Measurements from ENCODE around the gene TULP4. TPM values are rescaled to one million over a fixed set of nuclear protein-coding genes. Genes with fewer than 3 reads are reported as not detected.

The TULP4 gene
- total and polyA plus RNA-seq, 2 donors (not counting 1 experiment from before 2014, with no cell fraction given), result 12.0 to 90.0 TPM

GRCh38 chr6:158371261-158371660, 59.0 kb downstream of the TULP4 start:
- Histone ChIP-seq H3K4me2 (replicated peaks; ENCODE audit: low read depth, low read length, poor library complexity, severe bottlenecking) (no peak overlapping the region), H3K4me3 (ENCODE audit: control extremely low read depth in 1 of 5, extremely low read depth in 1 of 5, insufficient read depth in 1 of 5, low read depth in 2 of 5, low read length in 4 of 5) (no peak overlapping the region), H3K27me3 (replicated peaks in 1 of 4; ENCODE audit: control extremely low read depth in 1 of 4, control insufficient read depth in 3 of 4, insufficient read depth in 4 of 4, low read length in 3 of 4) (no peaks in the 10 kb centered on the region), H3K79me2 (ENCODE audit: control insufficient read depth, insufficient read depth, low read length) (peaks cover 30% of the 10 kb centered on the region), H3K4me1 (ENCODE audit: control insufficient read depth in 2 of 2, insufficient read depth in 2 of 2, low read length in 2 of 2) (peaks cover 0 to 5% of the 10 kb centered on the region in 2 donors), H4K20me1 (ENCODE audit: control insufficient read depth, insufficient read depth, low read length, poor library complexity, severe bottlenecking) (peaks cover 10% of the 10 kb centered on the region), H3K36me3 (replicated peaks in 1 of 2; ENCODE audit: control extremely low read depth in 1 of 2, control insufficient read depth in 1 of 2, extremely low read depth in 1 of 2, insufficient read depth in 2 of 2, low read length in 1 of 2) (no peaks in the 10 kb centered on the region), H3K27ac (ENCODE audit: low read length in 2 of 2) (no peak overlapping the region), H3K9me3 (ENCODE audit: control extremely low read depth in 1 of 3, control insufficient read depth in 2 of 3, insufficient read depth in 1 of 3, low read length in 2 of 3) (no peaks in the 10 kb centered on the region), H2AFZ (ENCODE audit: insufficient read depth, low read depth, low read length, poor library complexity, severe bottlenecking) (no peak overlapping the region), H3K9ac (ENCODE audit: low read length) (no peak overlapping the region)
- no CpG with 5 or more reads among the region's 5 CpGs for WGBS (ENCODE audit: insufficient coverage)
- intact Hi-C loops (cut with micrococcal nuclease), result no loop called here
- Mint-ChIP-seq H3K27ac (no peak overlapping the region), H3K4me3 (no peak overlapping the region), H3K4me1 (peaks cover 9% of the 10 kb centered on the region), H3K27me3 (no peaks in the 10 kb centered on the region), H3K9me3 (ENCODE audit: insufficient read depth) (no peaks in the 10 kb centered on the region)
- DNase-seq (no peak), ATAC-seq (ENCODE audit: low read depth) (no peak)
- CTCF ChIA-PET, result no interaction called here
- TF ChIP-seq CTCF (IDR thresholded peaks at IDR 0.05), result no peak
- TF ChIP-seq EZH2 (IDR thresholded peaks at IDR 0.05; ENCODE audit: borderline replicate concordance, insufficient read depth, low read depth, low read length, poor library complexity, severe bottlenecking), result no peak
- POLR2A ChIA-PET, result no interaction called here

GRCh38 chr6:158372574-158372973, 60.3 kb downstream of the TULP4 start:
- Histone ChIP-seq H3K9me3 (ENCODE audit: control extremely low read depth in 1 of 3, control insufficient read depth in 2 of 3, insufficient read depth in 1 of 3, low read length in 2 of 3) (no peaks in the 10 kb centered on the region), H3K4me1 (ENCODE audit: control insufficient read depth in 2 of 2, insufficient read depth in 2 of 2, low read length in 2 of 2) (peaks cover 0 to 5% of the 10 kb centered on the region in 2 donors), H3K36me3 (replicated peaks in 1 of 2; ENCODE audit: control extremely low read depth in 1 of 2, control insufficient read depth in 1 of 2, extremely low read depth in 1 of 2, insufficient read depth in 2 of 2, low read length in 1 of 2) (no peaks in the 10 kb centered on the region), H2AFZ (ENCODE audit: insufficient read depth, low read depth, low read length, poor library complexity, severe bottlenecking) (no peak overlapping the region), H3K27me3 (replicated peaks in 1 of 4; ENCODE audit: control extremely low read depth in 1 of 4, control insufficient read depth in 3 of 4, insufficient read depth in 4 of 4, low read length in 3 of 4) (no peaks in the 10 kb centered on the region), H3K27ac (ENCODE audit: low read length in 2 of 2) (no peak overlapping the region), H3K4me2 (replicated peaks; ENCODE audit: low read depth, low read length, poor library complexity, severe bottlenecking) (no peak overlapping the region), H3K9ac (ENCODE audit: low read length) (no peak overlapping the region), H3K4me3 (ENCODE audit: control extremely low read depth in 1 of 5, extremely low read depth in 1 of 5, insufficient read depth in 1 of 5, low read depth in 2 of 5, low read length in 4 of 5) (no peak overlapping the region), H3K79me2 (ENCODE audit: control insufficient read depth, insufficient read depth, low read length) (peaks cover 19% of the 10 kb centered on the region), H4K20me1 (ENCODE audit: control insufficient read depth, insufficient read depth, low read length, poor library complexity, severe bottlenecking) (peaks cover 3% of the 10 kb centered on the region)
- intact Hi-C loops (cut with micrococcal nuclease), result no loop called here
- WGBS (ENCODE audit: insufficient coverage), result no CpG with 5 or more reads among the region's 3 CpGs
- no peaks in the 10 kb centered on the region for H3K9me3 Mint-ChIP-seq (ENCODE audit: insufficient read depth)
- H3K27ac Mint-ChIP-seq, result no peak overlapping the region
- H3K27me3 Mint-ChIP-seq, result no peaks in the 10 kb centered on the region
- DNase-seq (no peak), ATAC-seq (ENCODE audit: low read depth) (no peak)
- no peak for TF ChIP-seq EZH2 (IDR thresholded peaks at IDR 0.05; ENCODE audit: borderline replicate concordance, insufficient read depth, low read depth, low read length, poor library complexity, severe bottlenecking)
- TF ChIP-seq CTCF (IDR thresholded peaks at IDR 0.05), result no peak
- POLR2A ChIA-PET, result interaction anchor here (0.6 kb wide), 1 partner anchor 20 kb away, joined by 3 read pairs; no protein-coding TSS in a partner anchor
- CTCF ChIA-PET, result interaction anchor here (0.5 to 1.3 kb wide), 3 partner anchors 14 to 188 kb away, joined by 3 read pairs; no protein-coding TSS in a partner anchor
- peaks cover 11% of the 10 kb centered on the region for H3K4me1 Mint-ChIP-seq
- H3K4me3 Mint-ChIP-seq, result no peak overlapping the region
